DMS 273 (cell line): Measurements from ENCODE around the gene ZBTB16.

Source experiments
- DNase-seq: peaks from one replicate; lab custom pipeline; 2025; ENCODE audit not compliant: unreplicated experiment; lab: John Stamatoyannopoulos, UW

The ZBTB16 gene

GRCh38 chr11:114255289-114255688 lies 195.8 kb downstream of the ZBTB16 start:
- DNase-seq, result no peak

- no peak for DNase-seq
These were observed 196.9 kb downstream of the ZBTB16 start for GRCh38 chr11:114256176-114256966.

GRCh38 chr11:114256967-114257286 lies 197.4 kb downstream of the ZBTB16 start:
- no peak for DNase-seq

- DNase-seq, result peak; percentile 9
These were observed 198.4 kb downstream of the ZBTB16 start for GRCh38 chr11:114257621-114258558.

- DNase-seq, result no peak
These were observed 199.2 kb downstream of the ZBTB16 start for GRCh38 chr11:114258696-114259095.

- no peak for DNase-seq
These were observed 199.6 kb downstream of the ZBTB16 start for GRCh38 chr11:114259124-114259526.

- DNase-seq, result no peak
These were observed 200.1 kb downstream of the ZBTB16 start for GRCh38 chr11:114259551-114259983.

GRCh38 chr11:114260077-114260476 lies 200.6 kb downstream of the ZBTB16 start:
- no peak for DNase-seq

GRCh38 chr11:114260483-114260882 lies 201.0 kb downstream of the ZBTB16 start:
- DNase-seq, result no peak

GRCh38 chr11:114261791-114262190 lies 202.3 kb downstream of the ZBTB16 start:
- DNase-seq, result no peak

- DNase-seq, result peak; percentile 72
These were observed 203.4 kb downstream of the ZBTB16 start for GRCh38 chr11:114262681-114263512.

- no peak for DNase-seq
These were observed 204.1 kb downstream of the ZBTB16 start for GRCh38 chr11:114263513-114264170.

GRCh38 chr11:114264381-114264780 lies 204.9 kb downstream of the ZBTB16 start:
- no peak for DNase-seq

- DNase-seq, result no peak
These were observed 205.8 kb downstream of the ZBTB16 start for GRCh38 chr11:114265122-114265878.

GRCh38 chr11:114269498-114269897 lies 210.0 kb downstream of the ZBTB16 start:
- DNase-seq, result no peak

GRCh38 chr11:114270531-114271270 lies 211.2 kb downstream of the ZBTB16 start:
- no peak for DNase-seq

GRCh38 chr11:114271316-114271715 lies 211.8 kb downstream of the ZBTB16 start:
- DNase-seq, result no peak

GRCh38 chr11:114272311-114272710 lies 212.8 kb downstream of the ZBTB16 start:
- no peak for DNase-seq

GRCh38 chr11:114273071-114273470 lies 213.6 kb downstream of the ZBTB16 start:
- DNase-seq, result no peak
